ENCODE measurements around the gene ICAM3.

Gene ICAM3

DNA sequence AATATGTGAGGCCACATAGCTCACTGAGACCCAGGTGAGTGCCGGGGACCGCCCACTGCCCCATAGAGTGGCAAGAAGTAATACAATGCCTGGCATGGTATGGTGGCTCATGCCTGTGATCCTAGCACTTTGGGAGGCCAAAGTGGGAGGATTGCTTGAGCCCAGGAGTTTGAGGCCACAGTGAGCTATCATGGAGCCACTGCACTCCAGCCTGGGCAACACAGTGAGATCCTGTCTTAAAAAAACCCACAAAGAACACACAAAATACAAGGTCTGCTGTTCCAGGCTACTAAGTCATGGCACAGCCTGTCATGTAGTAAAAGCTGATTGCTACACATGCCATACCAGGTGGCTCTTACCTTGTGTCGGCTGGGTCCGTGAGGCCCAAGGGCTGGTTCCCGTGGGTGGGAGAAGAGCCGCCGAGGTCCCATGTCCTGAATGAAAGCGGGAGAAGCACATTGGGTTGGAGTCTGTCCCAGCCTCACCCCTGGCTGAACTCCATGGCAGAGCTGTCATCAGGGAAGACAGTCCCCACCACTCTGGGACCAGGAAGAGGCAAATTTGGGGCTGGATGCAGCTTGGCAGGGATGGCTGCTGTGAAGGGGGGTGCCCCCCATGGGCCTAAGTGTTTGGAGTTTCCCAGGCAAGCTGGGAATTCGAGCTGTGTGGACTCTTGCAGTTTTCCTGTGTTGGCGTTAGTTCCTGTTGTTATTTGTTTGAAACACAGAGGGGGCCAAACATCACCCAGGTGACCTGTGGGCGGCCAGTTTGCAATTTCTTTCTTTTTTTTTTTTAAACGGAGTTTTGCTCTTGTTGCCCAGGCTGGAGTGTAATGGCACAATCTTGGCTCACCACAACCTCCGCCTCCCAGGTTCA, 20.4 kb downstream of the ICAM3 start:
- no peak for DNase-seq (ENCODE audit: low spot score)

DNA sequence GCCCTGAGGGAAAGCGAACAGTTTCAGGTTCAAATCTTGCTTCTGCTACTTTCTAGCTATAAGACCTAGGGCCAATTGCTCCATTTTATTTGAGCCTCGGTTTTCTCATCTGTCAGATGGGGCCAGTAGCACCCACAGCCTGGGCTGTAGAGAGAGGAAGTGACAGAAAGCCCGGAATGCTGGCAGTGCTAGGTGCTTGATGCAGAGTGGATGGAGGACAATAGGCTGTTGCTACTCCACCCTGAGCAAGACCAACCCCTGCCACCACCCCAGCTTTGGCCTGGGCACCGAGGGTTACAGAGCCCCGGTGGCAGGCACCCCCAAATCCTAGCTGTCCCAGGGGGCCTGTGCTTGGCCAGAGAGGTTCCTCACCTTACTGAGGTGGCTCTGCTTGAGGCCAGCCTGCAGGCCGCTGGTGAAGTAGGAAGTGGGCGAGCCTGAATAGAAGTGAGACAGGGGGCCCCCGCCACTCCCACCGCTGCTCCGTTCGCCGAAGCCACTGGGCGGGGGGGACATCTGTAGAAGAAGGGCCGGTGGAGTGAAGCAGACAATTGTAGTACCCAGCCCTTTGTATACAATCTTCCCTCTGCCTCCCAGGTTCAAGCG, 21.5 kb downstream of the ICAM3 start:
- DNase-seq (ENCODE audit: low spot score) = no peak

DNA sequence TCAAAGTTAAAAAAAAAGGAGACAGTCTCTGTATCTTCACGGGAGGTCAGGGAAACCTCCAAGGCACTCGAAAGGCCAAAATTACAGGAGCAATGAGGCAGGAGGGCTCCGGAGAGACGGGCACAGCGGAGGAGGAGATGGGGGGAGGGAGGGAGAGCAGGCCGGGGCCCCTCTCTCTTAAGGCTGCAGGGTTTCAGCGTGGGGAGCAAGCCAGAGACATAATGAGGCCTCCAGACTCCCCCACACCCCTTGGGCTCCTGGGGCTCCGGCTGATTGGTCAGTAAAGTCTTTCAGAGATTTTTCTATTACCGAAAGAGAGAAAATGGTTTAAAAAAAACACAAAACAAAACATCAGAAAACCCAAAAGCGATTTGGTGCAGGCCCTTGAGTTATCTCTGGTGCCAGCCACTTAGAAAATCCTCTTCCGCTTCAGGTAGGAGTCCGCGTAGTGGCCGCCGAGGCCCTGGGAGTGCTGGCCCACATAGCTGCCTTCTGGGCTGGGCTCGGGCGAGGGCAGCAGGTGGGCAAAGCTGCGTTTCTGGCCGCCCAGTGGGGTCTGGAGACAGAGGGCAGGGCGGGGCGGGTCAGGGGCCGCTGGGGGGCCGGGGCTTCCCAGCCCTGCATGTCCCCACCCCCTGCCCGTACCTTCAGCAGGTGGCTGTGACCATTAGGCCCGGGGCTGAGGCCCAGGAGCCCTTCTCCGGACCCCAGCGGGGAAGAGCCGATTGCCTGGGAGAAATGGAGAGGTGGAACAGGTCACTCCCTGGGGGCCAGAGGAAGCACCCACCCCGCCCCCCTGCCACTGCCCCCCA, 22.2 kb downstream of the ICAM3 start:
- no peak for DNase-seq (ENCODE audit: low spot score)

DNA sequence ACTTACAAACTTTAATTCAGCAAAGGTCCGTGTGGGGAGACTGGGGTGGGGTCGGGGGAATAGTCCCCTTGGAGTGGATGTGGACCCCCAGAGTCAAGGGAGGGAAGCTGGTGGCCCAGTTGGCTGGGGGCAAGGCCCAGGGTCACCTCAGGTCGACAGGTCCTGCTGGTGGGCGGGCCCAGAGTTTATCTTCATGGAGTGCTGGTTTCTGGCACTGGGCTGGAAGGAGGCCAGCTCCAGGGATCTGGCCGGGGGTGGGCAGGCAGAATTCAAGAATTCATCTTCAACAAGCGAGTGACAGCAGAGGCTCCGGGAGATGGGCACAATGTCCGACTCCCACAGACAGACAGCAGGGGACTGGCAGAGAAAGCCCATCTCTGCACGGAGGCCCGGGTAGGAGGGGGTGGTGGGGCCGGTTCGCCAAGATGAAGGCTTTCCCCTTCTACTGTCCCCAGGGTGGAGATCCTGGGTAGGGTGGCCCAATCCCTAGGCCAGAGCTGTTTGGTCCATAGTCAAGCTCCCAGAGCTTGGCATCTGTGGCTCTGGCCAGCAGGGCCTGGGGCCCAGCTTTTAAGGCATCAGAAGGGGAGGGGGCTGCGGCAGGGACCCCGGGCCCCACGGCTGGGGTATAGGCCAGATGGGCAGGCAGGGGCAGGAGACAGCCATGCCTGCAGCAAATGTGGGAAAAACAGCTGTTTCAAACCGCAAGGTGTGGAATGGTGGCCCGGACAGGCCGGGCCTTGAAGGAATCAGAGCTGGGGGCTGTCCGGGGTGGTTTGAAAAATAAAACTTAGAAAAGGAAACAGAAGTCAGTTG, 23.0 kb downstream of the ICAM3 start:
- no peak for DNase-seq (ENCODE audit: low spot score)

DNA sequence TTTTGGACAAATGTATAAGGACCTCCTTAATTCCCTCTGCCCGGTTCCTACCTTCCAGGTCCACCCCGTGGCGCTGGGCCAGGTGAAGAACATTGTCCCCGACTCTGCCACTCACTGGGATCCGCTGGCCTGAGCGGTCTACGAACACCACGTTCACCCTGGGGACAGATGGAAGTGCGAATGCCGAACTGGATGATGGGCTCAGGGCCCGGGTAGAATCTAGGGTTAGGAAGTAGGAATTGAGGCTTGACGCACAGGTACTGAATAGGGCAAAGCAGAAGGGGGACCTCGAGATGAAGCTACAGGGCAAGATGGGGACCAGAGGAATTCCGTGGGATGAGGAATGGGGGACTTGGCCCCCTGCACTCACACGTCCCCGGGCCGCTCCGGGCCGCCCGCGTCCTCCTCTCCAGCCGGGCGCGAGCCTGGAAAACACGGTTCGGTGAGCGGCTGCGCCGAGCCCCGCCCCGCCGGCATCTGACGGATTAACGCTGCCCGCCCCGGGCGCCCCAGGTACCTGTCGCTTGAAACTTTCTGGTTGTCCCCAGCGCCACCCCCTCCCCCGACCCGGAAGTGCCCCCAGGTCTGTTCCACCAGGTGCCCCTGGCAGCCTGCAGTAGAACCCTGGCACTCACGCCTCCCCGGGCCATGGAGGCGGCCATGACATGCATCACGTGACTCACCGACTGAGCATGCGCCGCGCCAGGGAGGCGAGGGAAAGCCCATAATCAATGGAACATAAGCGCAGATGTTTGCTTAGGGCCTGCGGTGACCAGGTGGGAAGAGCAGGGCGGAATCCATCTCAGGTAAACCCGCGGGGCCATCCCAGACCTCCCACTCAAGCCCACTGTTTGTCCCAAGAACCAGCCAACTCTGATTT, 23.8 kb downstream of the ICAM3 start, which contains the start of gene FDX2:
TSS of gene FDX2 (minus strand) at position 681 of the 880 bp plus-strand sequence. CDS start at position 662, 19 bp downstream.
- DNase-seq (ENCODE audit: low spot score) = peak; percentile 96

DNA sequence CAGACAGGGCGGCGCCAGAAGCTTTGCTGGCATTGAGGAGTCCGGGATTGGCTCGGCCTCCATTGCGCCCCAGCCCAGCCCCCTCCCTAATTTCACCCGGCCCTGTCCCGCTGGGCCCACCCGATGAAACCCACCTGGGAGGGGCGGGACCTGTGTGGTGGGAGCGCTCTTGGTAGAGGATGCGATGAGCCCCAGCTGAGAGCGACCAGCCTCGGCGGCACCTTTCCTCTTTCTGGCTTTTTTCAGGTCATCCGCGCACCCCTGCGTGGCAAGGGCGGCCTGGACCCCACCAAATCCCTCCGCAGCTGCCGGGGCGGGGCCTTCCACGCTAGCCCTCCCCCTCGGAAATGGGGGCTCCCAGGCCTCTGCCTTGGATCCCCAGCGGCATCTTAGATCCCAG, 30.0 kb downstream of the ICAM3 start, which contains the start of gene ZGLP1:
TSS of gene ZGLP1 (minus strand) at position 393 of the 400 bp plus-strand sequence.
- no peak for DNase-seq (ENCODE audit: low spot score)

DNA sequence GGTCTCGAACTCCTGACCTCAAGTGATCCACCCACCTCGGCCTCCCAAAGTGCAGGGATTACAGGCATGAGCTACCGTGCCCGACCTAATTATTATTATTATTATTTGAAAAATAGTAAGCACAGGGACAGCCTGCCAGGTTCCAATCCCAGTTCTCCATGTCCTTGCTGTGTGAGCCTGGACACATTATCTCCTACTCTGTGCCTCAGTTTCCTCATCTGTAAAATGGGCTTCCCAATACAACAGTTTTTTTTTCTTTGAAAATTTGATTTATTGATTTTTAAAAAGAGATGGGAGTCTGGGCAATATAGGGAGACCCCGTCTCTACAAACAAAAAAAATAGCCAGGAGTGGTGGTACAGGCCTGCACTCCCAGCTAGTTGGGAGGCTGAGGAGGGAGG, 33.1 kb downstream of the ICAM3 start:
- DNase-seq (ENCODE audit: low spot score) = no peak

DNA sequence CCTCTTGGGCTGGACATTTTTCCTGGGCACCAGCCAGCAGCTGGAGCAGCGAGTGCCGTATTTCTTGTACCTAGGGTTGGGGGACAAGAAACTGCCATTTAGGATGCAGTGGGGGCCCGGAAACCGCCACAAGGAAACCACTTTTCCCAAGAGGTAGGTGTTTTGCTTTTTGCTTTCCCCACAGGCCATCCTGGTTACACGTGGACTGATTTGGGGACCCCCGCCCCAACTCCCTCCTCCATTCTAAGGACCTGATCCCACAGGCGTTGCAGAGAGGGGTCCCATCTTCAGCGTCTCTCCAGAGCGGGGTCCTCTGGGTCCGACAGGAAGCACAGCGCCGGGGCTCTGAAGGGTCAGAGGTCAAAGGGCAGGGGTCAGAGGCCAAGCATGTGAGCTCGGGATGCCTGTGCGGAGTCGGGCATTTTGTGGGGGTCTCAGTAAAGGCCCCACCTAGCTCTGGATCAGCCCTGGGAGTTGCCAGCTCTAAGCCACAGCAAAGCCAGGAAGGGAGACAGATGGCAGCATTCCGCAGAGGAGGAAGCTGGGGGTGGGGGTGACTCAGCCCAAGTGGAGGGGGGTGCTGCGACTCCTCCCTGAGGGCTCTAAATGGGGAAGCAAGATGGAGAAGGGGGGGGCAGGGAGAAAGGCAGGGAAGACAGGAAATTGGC, 34.2 kb downstream of the ICAM3 start:
- DNase-seq (ENCODE audit: low spot score) = peak; percentile 83

DNA sequence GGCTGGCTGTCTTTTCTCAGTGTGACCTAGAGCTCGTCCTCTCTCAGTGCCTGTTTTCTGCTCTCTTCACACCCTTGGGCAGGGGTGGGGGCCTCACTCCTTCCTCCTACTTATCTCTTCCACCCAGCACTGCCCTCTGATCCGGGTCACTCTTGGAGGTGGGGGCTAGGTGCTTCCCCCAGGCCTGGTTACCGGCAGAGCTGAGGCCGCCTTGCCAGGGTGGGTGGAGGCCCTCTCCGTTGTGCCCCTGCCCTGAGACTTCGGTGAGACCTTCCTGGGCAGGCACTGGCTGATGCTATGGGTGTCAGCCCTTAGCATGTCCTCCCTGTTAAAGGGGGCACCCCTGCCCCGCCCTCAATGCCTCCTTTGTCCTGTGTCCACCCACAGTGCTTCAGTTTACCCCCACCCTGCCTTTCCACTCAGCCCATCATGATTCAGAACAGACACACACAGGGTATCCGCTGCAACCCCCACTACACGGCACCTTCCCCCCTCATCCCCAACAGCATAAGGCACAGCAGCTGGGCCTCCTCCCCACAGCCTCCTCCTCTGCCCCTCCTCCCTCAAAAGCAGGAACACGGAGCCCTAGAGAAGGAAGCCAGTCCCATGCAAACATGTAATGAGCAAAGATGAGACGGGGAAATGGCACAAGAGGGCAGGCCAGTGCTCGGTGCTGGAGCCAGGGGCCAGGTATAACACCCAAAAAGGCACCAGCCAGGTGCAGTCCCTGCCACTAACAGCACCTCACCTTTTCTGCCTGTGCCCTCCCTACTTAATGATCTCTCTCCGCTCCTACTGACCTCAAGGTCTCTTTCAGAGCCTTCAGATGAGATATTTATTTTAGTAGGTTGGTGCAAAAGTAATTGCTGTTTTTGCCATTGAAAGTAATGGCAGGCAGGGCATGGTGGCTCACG, 39.6 kb downstream of the ICAM3 start:
- DNase-seq (ENCODE audit: low spot score) = no peak

DNA sequence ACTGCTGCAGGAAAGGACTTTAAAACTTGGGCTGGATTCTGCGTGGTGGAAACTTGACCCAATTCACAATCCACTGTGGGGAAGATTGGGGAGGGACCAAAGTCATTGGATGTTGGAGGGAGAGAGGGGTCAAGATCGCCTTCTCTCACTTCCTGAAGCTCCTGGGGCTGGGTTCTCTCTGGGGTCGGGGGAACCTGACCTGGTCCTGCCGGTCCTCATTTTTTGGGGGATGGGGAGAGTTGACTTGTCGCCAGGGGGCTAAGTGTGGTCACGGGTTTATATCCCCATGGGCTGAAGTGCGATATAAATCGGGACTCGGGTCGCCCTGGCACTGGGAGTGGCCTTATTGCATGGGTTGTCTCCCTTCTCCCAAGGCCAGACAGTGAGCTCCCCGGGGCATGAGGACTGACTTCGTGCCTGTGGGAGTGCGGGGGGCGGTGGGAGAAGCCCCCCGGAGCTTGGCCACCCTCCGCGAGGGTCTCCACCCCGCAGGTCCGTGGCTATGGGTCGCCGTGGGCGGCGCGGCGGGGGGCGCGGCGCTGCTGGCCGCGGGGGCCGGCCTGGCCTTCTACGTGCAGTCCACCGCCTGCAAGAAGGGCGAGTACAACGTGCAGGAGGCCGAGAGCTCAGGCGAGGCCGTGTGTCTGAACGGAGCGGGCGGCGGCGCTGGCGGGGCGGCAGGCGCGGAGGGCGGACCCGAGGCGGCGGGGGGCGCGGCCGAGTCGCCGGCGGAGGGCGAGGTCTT, 43.4 kb downstream of the ICAM3 start:
- no peak for DNase-seq (ENCODE audit: low spot score)

DNA sequence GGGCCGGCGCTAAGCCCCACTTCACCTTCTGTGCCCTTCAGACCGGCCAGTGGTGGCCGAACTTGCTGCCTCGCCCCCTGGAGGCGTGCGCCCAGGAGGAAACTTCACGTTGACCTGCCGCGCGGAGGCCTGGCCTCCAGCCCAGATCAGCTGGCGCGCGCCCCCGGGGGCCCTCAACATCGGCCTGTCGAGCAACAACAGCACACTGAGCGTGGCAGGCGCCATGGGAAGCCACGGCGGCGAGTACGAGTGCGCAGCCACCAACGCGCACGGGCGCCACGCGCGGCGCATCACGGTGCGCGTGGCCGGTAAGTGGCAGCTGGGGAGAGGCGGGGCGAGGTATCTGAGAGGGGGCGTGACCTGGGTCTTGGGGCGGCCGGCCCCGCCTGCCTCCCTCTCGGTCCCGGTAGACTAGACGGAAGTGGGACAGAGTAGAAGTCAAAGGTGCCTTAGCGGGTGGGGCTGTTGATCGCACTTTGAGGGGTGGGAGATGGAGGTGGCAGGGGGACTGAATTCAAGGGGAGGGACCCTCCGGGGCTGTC, 44.0 kb downstream of the ICAM3 start:
- no peak for DNase-seq (ENCODE audit: low spot score)

DNA sequence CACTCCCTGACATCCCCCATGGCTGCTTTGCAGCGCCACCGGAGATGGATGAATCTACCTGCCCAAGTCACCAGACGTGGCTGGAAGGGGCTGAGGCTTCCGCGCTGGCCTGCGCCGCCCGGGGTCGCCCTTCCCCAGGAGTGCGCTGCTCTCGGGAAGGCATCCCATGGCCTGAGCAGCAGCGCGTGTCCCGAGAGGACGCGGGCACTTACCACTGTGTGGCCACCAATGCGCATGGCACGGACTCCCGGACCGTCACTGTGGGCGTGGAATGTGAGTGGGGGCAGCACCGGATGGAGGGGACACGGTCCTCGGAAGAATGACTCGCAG, 45.1 kb downstream of the ICAM3 start:
- no peak for DNase-seq (ENCODE audit: low spot score)

DNA sequence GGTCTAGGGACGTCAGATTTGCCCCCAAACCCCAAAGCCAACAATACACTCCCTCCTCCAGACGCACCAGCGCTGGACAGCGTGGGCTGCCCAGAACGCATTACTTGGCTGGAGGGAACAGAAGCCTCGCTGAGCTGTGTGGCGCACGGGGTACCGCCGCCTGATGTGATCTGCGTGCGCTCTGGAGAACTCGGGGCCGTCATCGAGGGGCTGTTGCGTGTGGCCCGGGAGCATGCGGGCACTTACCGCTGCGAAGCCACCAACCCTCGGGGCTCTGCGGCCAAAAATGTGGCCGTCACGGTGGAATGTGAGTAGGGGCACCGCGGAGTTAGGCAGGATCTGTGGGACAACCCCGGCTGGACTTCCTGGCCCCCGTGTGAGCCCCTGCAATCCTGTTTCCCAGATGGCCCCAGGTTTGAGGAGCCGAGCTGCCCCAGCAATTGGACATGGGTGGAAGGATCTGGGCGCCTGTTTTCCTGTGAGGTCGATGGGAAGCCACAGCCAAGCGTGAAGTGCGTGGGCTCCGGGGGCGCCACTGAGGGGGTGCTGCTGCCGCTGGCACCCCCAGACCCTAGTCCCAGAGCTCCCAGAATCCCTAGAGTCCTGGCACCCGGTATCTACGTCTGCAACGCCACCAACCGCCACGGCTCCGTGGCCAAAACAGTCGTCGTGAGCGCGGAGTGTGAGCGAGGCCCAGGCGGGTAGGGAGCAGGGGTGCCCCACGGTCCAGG, 45.6 kb downstream of the ICAM3 start:
- DNase-seq (ENCODE audit: low spot score) = no peak

DNA sequence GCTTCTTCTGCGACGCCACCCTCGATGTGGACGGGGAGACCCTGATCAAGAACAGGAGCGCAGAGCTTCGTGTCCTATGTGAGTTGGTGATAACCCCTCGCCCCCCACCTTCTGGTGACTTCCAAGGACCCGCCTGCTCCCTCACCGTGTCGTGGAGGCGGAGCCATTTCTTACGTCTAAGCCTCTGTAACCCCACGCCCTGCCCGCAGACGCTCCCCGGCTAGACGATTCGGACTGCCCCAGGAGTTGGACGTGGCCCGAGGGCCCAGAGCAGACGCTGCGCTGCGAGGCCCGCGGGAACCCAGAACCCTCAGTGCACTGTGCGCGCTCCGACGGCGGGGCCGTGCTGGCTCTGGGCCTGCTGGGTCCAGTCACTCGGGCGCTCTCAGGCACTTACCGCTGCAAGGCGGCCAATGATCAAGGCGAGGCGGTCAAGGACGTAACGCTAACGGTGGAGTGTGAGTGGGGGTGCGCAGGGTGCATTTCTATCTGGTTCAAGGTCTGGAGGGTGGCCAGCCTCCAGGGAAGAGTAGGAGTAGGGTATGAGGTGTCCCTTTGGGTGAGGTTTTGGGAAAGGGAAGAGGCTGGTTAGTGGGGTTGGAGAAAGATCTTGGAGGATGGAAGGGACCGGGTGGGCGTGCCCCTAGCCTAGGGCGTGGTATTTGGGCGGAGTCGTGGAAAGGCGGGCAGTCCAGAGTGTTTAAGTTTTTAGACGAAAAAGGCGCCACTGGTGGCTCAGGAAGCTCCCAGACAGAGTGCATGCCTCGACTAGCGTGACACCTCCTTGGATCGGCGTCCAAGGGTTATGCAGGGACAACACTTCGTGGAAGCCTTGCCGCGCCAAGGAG, 46.4 kb downstream of the ICAM3 start:
- DNase-seq (ENCODE audit: low spot score) = no peak

DNA sequence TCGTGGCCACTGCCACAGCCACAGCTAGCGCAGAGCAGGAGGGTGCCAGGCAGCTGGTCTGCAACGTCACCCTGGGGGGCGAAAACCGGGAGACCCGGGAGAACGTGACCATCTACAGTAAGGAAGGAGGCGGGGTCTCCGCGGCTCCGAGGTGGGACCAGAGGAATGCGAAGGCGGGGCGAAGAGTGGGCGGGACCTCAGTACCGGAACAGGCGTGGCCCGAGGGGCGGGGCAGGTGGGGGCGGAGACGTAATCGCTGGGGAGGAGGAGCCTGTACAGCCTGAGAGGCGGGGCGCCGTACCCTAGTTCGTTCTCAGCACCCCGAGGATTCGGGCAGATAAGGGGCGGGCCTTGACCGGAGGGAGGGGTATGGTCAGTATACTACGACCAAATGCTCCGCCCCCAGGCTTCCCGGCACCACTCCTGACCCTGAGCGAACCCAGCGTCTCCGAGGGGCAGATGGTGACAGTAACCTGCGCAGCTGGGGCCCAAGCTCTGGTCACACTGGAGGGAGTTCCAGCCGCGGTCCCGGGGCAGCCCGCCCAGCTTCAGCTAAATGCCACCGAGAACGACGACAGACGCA, 47.1 kb downstream of the ICAM3 start:
- peak; percentile 91 for DNase-seq (ENCODE audit: low spot score)

DNA sequence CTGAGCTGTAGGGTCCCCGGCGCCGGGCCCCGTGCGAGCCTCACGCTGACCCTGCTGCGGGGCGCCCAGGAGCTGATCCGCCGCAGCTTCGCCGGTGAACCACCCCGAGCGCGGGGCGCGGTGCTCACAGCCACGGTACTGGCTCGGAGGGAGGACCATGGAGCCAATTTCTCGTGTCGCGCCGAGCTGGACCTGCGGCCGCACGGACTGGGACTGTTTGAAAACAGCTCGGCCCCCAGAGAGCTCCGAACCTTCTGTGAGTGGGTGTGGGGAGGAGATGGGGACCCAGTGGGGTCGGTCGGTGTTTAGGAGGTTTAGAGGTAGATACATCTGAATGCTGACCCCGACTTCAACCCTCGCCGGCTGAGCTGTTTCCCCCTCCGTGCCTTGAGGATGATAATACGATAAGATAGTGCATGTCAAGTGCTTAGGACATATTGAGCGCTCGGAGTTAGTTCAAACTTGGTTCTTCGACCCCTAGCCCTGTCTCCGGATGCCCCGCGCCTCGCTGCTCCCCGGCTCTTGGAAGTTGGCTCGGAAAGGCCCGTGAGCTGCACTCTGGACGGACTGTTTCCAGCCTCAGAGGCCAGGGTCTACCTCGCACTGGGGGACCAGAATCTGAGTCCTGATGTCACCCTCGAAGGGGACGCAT, 47.7 kb downstream of the ICAM3 start:
- no peak for DNase-seq (ENCODE audit: low spot score)

Data from GM03348 (cell line).